Hepatocyte (in vitro differentiated cells): ENCODE results near the gene SATB2.

Source experiments
- EZH2 ChIP-seq: fragments of 200-600 bp; sonication (generic); IDR thresholded peaks from 2 replicates; pipeline ENCODE4 v1.6.1; 2016; ENCODE audit warnings: antibody characterized with exemption, mild to moderate bottlenecking, borderline replicate concordance
- TF ChIP-seq, protein P1 (sequence below): fragments of 200-600 bp; sonication (generic); IDR thresholded peaks from 2 replicates; pipeline ENCODE4 v1.5.1; 2016; ENCODE audit warnings: antibody characterized with exemption, mild to moderate bottlenecking; ENCODE audit not compliant: poor library complexity

DNA sequence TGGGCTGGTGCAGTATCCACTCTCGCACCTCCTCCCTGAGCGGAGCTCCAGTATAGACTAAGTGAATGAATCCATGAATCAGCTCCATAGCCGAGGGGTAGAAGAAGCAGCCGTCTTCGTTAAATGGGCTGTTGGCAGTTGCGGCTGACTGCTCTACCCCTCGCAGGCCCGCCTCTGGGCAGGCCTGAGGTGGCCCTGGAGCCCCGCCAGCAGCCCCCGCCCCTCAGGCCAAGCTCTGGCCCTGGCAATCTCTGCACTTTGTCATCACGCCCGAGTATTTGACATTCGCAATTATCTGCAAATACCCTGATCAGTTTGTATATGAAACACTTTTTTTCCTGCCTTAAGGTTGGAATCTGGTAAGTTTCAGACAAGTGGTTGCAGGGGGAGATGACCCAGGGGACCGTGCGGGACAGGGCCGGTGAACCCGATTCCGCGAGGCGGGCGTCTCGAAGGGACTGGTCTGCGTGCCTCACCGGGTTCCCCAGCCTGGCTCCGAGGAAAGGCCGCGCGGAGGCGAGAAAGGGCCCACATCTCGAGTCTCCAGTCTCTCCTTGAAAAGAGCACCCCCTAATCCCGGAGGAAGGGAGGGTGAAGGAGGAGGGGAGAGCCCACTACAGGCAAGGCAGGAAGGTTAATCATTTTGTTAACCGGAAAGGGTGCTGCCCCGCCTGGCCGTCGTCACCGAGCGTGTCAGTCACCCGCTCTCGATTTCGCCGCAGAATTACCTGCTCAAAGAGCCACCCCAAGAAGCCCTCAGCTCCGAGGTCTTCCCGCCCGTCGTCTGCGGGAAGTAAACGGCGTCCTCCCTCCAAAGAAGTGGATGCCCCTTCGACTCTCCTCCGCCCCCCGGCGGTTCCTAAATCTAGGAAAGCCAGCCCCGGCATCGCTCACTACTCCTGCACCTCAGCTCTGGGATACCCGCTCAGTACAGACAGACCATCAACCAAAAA is 11.1 kb upstream of the SATB2 start:
- TF ChIP-seq, protein P1, sequence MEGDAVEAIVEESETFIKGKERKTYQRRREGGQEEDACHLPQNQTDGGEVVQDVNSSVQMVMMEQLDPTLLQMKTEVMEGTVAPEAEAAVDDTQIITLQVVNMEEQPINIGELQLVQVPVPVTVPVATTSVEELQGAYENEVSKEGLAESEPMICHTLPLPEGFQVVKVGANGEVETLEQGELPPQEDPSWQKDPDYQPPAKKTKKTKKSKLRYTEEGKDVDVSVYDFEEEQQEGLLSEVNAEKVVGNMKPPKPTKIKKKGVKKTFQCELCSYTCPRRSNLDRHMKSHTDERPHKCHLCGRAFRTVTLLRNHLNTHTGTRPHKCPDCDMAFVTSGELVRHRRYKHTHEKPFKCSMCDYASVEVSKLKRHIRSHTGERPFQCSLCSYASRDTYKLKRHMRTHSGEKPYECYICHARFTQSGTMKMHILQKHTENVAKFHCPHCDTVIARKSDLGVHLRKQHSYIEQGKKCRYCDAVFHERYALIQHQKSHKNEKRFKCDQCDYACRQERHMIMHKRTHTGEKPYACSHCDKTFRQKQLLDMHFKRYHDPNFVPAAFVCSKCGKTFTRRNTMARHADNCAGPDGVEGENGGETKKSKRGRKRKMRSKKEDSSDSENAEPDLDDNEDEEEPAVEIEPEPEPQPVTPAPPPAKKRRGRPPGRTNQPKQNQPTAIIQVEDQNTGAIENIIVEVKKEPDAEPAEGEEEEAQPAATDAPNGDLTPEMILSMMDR, result peak; percentile 12
- peak; percentile 98 for TF ChIP-seq EZH2
